Activated T-cell treated with anti-CD3 and anti-CD28 coated beads for 1 hour (primary cell): ENCODE data around the gene TNFRSF19.
"Not testable (repeated sequence)": the region's sequence is repeated elsewhere in the genome, so short reads cannot be mapped to it uniquely, and the experiment has no call there.

ENCODE experiments used
- DNase-seq: peaks from one replicate; pipeline ENCODE4 v3.0.0-alpha.2; 2020; ENCODE audit warnings: low read depth

TNFRSF19 gene

GRCh38 chr13:23570099-23570920, at the start of gene TNFRSF19:
TNFRSF19 (plus strand) TSS chr13:23570412; CDS start chr13:23590184, 19,772 bp downstream.
- DNase-seq, result no peak

GRCh38 chr13:23529926-23530325, 40.3 kb upstream of the TNFRSF19 start:
- not testable (repeated sequence) for DNase-seq

- no peak for DNase-seq
These were observed 38.8 kb upstream of the TNFRSF19 start for GRCh38 chr13:23531446-23531845.

GRCh38 chr13:23534090-23534489, 36.1 kb upstream of the TNFRSF19 start:
- DNase-seq, result no peak

GRCh38 chr13:23541221-23541824, 28.9 kb upstream of the TNFRSF19 start:
- no peak for DNase-seq

- no peak for DNase-seq
These were observed 25.5 kb upstream of the TNFRSF19 start for GRCh38 chr13:23544668-23545067.

GRCh38 chr13:23547000-23547590, 23.1 kb upstream of the TNFRSF19 start:
- DNase-seq, result no peak

- no peak for DNase-seq
These were observed 20.5 kb upstream of the TNFRSF19 start for GRCh38 chr13:23549724-23550123.

- DNase-seq, result no peak
These were observed 20.0 kb upstream of the TNFRSF19 start for GRCh38 chr13:23550163-23550562.

- DNase-seq, result no peak
These were observed 18.8 kb upstream of the TNFRSF19 start for GRCh38 chr13:23551213-23552008.

- DNase-seq, result no peak
These were observed 18.0 kb upstream of the TNFRSF19 start for GRCh38 chr13:23552171-23552570.

- DNase-seq, result no peak
These were observed 17.6 kb upstream of the TNFRSF19 start for GRCh38 chr13:23552661-23553060.

- DNase-seq, result no peak
These were observed 16.2 kb upstream of the TNFRSF19 start for GRCh38 chr13:23554000-23554399.

GRCh38 chr13:23557043-23557442, 13.2 kb upstream of the TNFRSF19 start:
- DNase-seq, result no peak

- no peak for DNase-seq
These were observed 12.5 kb upstream of the TNFRSF19 start for GRCh38 chr13:23557733-23558132.

GRCh38 chr13:23558675-23559536, 11.3 kb upstream of the TNFRSF19 start:
- DNase-seq, result no peak

GRCh38 chr13:23560571-23561089, 9.6 kb upstream of the TNFRSF19 start:
- no peak for DNase-seq

GRCh38 chr13:23561261-23561660, 9.0 kb upstream of the TNFRSF19 start:
- DNase-seq, result no peak

- DNase-seq, result no peak
These were observed 6.9 kb upstream of the TNFRSF19 start for GRCh38 chr13:23563085-23563845.

GRCh38 chr13:23567906-23568460, 2.2 kb upstream of the TNFRSF19 start:
- DNase-seq, result no peak
